HCT116 (cell line): Measurements from ENCODE around the gene CPT1C. TPM values are rescaled to one million over a fixed set of nuclear protein-coding genes. Genes with fewer than 3 reads are reported as not detected.

Experiments used
- ATAC-seq: fragments of 200-7000 bp; cut with Tn5 transposase; 2 replicates; pipeline ENCODE4 v1.9.1; 2020; ENCODE audit warnings: mild to moderate bottlenecking, moderate library complexity
- BruUV-seq: library from RNA; stranded (reverse); fragments of 400-500 nt; replicated peaks from 2 replicates; lab custom pipeline; 2021; lab: Mats Ljungman, UMichigan
- CTCF ChIA-PET: fragments of 300-600 bp; sonication (Branson Sonifier 250); formaldehyde crosslinking; loops from one replicate; lab custom pipeline; 2021; ENCODE audit warnings: antibody characterized with exemption; lab: Charles Lee
- POLR2A ChIA-PET: fragments of 300-600, 350-600 bp; sonication (Branson Sonifier 250); formaldehyde crosslinking; loops from one replicate; lab custom pipeline; 2021; ENCODE audit warnings: antibody characterized with exemption; lab: Charles Lee
- RAD21 ChIA-PET, 2 experiments: fragments of 300-600 bp; sonication (Branson Sonifier 250); formaldehyde crosslinking; loops; one replicate each; lab custom pipeline; 2023; ENCODE audit warnings: low total read pairs in 2 of 2; ENCODE audit not compliant: uncharacterized antibody in 2 of 2, unreplicated experiment in 2 of 2, low non-redundant PET in 1 of 2; lab: Charles Lee
- DNase-seq: peaks from one replicate; pipeline ENCODE4 v3.0.0-alpha.2; 2010; ENCODE audit warnings: low read depth, low spot score
- H2AFZ ChIP-seq: fragments of 200-600 bp; shearing (Covaris generic), sonication (generic); 2 replicates; pipeline ENCODE4 v1.6.1; 2017; ENCODE audit warnings: low read depth, mixed run types, mixed read lengths, antibody characterized with exemption, low read length; ENCODE audit not compliant: poor library complexity, severe bottlenecking
- H3K27ac ChIP-seq: 2 replicates; pipeline ENCODE4 v1.5.1; 2012; ENCODE audit warnings: low read depth, low read length
- H3K27me3 ChIP-seq: fragments of 200-600 bp; sonication (generic); 2 replicates; pipeline ENCODE4 v1.6.1; 2016; ENCODE audit warnings: mixed run types, low read length, mixed read lengths; ENCODE audit not compliant: insufficient read depth
- H3K36me3 ChIP-seq, 2 experiments: fragments of 200-500 bp in 1 of 2; fragments of 200-600 bp in 1 of 2; sonication (Bioruptor generic) in 1 of 2; sonication (generic) in 1 of 2; 2 replicates each; pipeline versions ENCODE4 v1.5.1 to v1.6.1; 2014 to 2016; ENCODE audit warnings: low read length in 2 of 2, inconsistent platforms in 1 of 2, mixed read lengths in 1 of 2, mixed run types in 1 of 2; ENCODE audit not compliant: insufficient read depth in 2 of 2, control insufficient read depth in 1 of 2
- H3K4me1 ChIP-seq, 2 experiments: fragments of 200-600 bp in 1 of 2; sonication (generic) in 1 of 2; 2 replicates each; pipeline versions ENCODE4 v1.5.1 to v1.6.1; 2012 to 2017; ENCODE audit warnings: low read length in 2 of 2, inconsistent platforms in 1 of 2, mild to moderate bottlenecking in 1 of 2, mixed read lengths in 1 of 2, mixed run types in 1 of 2, moderate library complexity in 1 of 2; ENCODE audit not compliant: insufficient read depth in 2 of 2, control insufficient read depth in 1 of 2
- H3K4me2 ChIP-seq: fragments of 200-600 bp; sonication (generic); 2 replicates; pipeline ENCODE4 v1.6.1; 2017; ENCODE audit warnings: mixed run types, low read length, mixed read lengths
- H3K4me3 ChIP-seq, 2 experiments: fragments of 200-600 bp in 1 of 2; sonication (generic) in 1 of 2; replicated peaks in 1 of 2; 2 replicates each; pipeline ENCODE4 v1.5.1; 2011 to 2016; ENCODE audit warnings: low read length in 2 of 2, control low read depth in 1 of 2, low read depth in 1 of 2, mild to moderate bottlenecking in 1 of 2, mixed read lengths in 1 of 2, mixed run types in 1 of 2
- H3K79me2 ChIP-seq: fragments of 200-600 bp; sonication (generic); 2 replicates; pipeline ENCODE4 v1.6.1; 2017; ENCODE audit warnings: mild to moderate bottlenecking, mixed run types, low read length, moderate library complexity, mixed read lengths; ENCODE audit not compliant: insufficient read depth
- H3K9ac ChIP-seq: fragments of 200-600 bp; sonication (generic); 2 replicates; pipeline ENCODE4 v1.6.1; 2016; ENCODE audit warnings: low read length, mixed read lengths
- H3K9me2 ChIP-seq: fragments of 200-600 bp; sonication (generic), shearing (Covaris generic); 2 replicates; pipeline ENCODE4 v1.6.1; 2017; ENCODE audit warnings: mixed run types, mild to moderate bottlenecking, moderate library complexity; ENCODE audit not compliant: insufficient read depth
- H3K9me3 ChIP-seq, 2 experiments: fragments of 200-500 bp in 1 of 2; fragments of 200-600 bp in 1 of 2; sonication (Bioruptor generic) in 1 of 2; sonication (generic) in 1 of 2; 2 replicates each; pipeline ENCODE4 v1.6.1; 2014 to 2017; ENCODE audit warnings: low read length in 2 of 2, mixed read lengths in 2 of 2, inconsistent platforms in 1 of 2, low read depth in 1 of 2, mild to moderate bottlenecking in 1 of 2, mixed run types in 1 of 2, moderate library complexity in 1 of 2; ENCODE audit not compliant: control insufficient read depth in 1 of 2, insufficient read depth in 1 of 2
- H4K20me1 ChIP-seq: fragments of 200-600 bp; sonication (generic), shearing (Covaris generic); 2 replicates; pipeline ENCODE4 v1.6.1; 2017; ENCODE audit warnings: mixed run types, mild to moderate bottlenecking, moderate library complexity; ENCODE audit not compliant: insufficient read depth
- ATF3 ChIP-seq: IDR thresholded peaks from 2 replicates; pipeline ENCODE4 v1.6.1; 2012
- CEBPB ChIP-seq: IDR thresholded peaks from 2 replicates; pipeline ENCODE4 v1.6.1; 2012; ENCODE audit warnings: low read depth
- CTCF ChIP-seq, 3 experiments: fragments of 200-600 bp in 1 of 3; sonication (generic) in 1 of 3; IDR thresholded peaks in 2 of 3; conservative IDR thresholded peaks in 1 of 3; 2 replicates each; pipeline ENCODE4 v1.5.1; 2012 to 2017; ENCODE audit warnings: low read depth in 2 of 3, low read length in 2 of 3, antibody characterized with exemption in 1 of 3, borderline replicate concordance in 1 of 3, control low read depth in 1 of 3, mild to moderate bottlenecking in 1 of 3, mixed read lengths in 1 of 3, mixed run types in 1 of 3, moderate library complexity in 1 of 3; ENCODE audit not compliant: insufficient read depth in 1 of 3
- EZH2phosphoT487 ChIP-seq: fragments of 200-600 bp; IDR thresholded peaks from 2 replicates; pipeline ENCODE4 v1.6.1; 2018; ENCODE audit warnings: antibody characterized with exemption, borderline replicate concordance
- RAD21 ChIP-seq: IDR thresholded peaks from 2 replicates; pipeline ENCODE4 v1.6.1; 2012; ENCODE audit warnings: low read depth, mild to moderate bottlenecking
- TCF7L2 ChIP-seq: IDR thresholded peaks from 2 replicates; pipeline ENCODE4 v1.7.0; 2011; ENCODE audit warnings: borderline replicate concordance, inconsistent platforms; ENCODE audit not compliant: insufficient read depth, insufficient read length; ENCODE audit errors: extremely low read depth
- ZFX ChIP-seq: fragments of 450-650 bp; IDR thresholded peaks from 2 replicates; pipeline ENCODE4 v1.6.1; 2017
- ZNF274 ChIP-seq: fragments of 200-500 bp; sonication (Bioruptor generic); IDR thresholded peaks from 2 replicates; pipeline ENCODE4 v1.6.1; 2014; ENCODE audit warnings: mild to moderate bottlenecking, low read depth, low read length, inconsistent platforms
- intact Hi-C: fragments of 100-400 bp; cut with micrococcal nuclease; formaldehyde crosslinking; loops from 2 replicates; pipeline ENCODE4 v1.10.0; 2022
- total RNA-seq: library from RNA; stranded (reverse); gene quantifications from one replicate; pipeline ENCODE4 v1.2.1, GENCODE V29; 2021; ENCODE audit not compliant: unreplicated experiment

The CPT1C gene
- total RNA-seq, 1 experiment from 2014 or later: 12.0 TPM

GRCh38 chr19:49716154-49716553, 25.2 kb downstream of the CPT1C start:
- POLR2A ChIA-PET: no interaction called here
- ATAC-seq (no peak), DNase-seq (no peak)
- peak overlapping the region; percentile 68; the same call in 1 of the 2 replicates for H3K27ac ChIP-seq
- BruUV-seq: no TSS peak
- peak overlapping the region; percentile 75 for H3K9ac ChIP-seq
- H3K4me2 ChIP-seq: peak overlapping the region; percentile 88
- no peaks in the 10 kb centered on the region for H3K79me2 ChIP-seq
- TF ChIP-seq CEBPB: no peak
- no peak for TF ChIP-seq CTCF (IDR thresholded peaks at IDR 0.05 in 2 of 3, conservative IDR thresholded peaks at IDR 0.05 in 1 of 3; ENCODE audit: borderline replicate concordance in 1 of 3, insufficient read depth in 1 of 3, low read depth in 2 of 3, low read length in 2 of 3)
- no peak for TF ChIP-seq RAD21
- TF ChIP-seq EZH2phosphoT487: no peak
- no peak for TF ChIP-seq ATF3
- TF ChIP-seq ZFX: no peak
- TF ChIP-seq ZNF274: no peak
- no peak for TF ChIP-seq TCF7L2
- no peaks in the 10 kb centered on the region for H3K9me2 ChIP-seq
- H3K4me3 ChIP-seq: peak overlapping the region in 1 of 2 experiments; percentile 87; a peak in 2 of 4 replicates
- H3K36me3 ChIP-seq: no peaks in the 10 kb centered on the region
- no peaks in the 10 kb centered on the region for H3K9me3 ChIP-seq
- CTCF ChIA-PET: no interaction called here
- intact Hi-C loops: no loop called here
- peak overlapping the region; percentile 70 for H2AFZ ChIP-seq
- no peaks in the 10 kb centered on the region for H4K20me1 ChIP-seq
- no peaks in the 10 kb centered on the region for H3K27me3 ChIP-seq
- RAD21 ChIA-PET: no interaction called here
- peaks cover 10 to 45% of the 10 kb centered on the region in 2 experiments for H3K4me1 ChIP-seq
